ENCODE data around the gene SNRNP70.

The SNRNP70 gene

GRCh38 chr19:49125025-49125731 is 39.9 kb downstream of the SNRNP70 start:
- TF ChIP-seq USF1 (IDR thresholded peaks at IDR 0.05) (no peak), ZBTB7A (IDR thresholded peaks at IDR 0.05; ENCODE audit: low read depth) (0 out of 2 replicates have a peak, but pooled peaks have one; percentile 53), REST (IDR thresholded peaks at IDR 0.05; ENCODE audit: low read depth) (no peak), RAD21 (IDR thresholded peaks at IDR 0.05; ENCODE audit: low read depth) (0 out of 2 replicates have a peak, but pooled peaks have one; percentile 6), YY1 (IDR thresholded peaks at IDR 0.05; ENCODE audit: low read depth) (no peak), MAX (IDR thresholded peaks at IDR 0.05) (no peak), FOXM1 (IDR thresholded peaks at IDR 0.05; ENCODE audit: borderline replicate concordance, low read depth) (no peak)

GRCh38 chr19:49126575-49126974 is 41.3 kb downstream of the SNRNP70 start:
- TF ChIP-seq NFIC (IDR thresholded peaks at IDR 0.05) (no peak), ZBTB7A (IDR thresholded peaks at IDR 0.05; ENCODE audit: low read depth) (no peak), TAF1 (IDR thresholded peaks at IDR 0.05; ENCODE audit: low read depth) (no peak), TCF12 (IDR thresholded peaks at IDR 0.05; ENCODE audit: low read depth) (no peak), RAD21 (IDR thresholded peaks at IDR 0.05; ENCODE audit: low read depth) (no peak), TEAD4 (IDR thresholded peaks at IDR 0.05) (no peak), EP300 (IDR thresholded peaks at IDR 0.05; ENCODE audit: borderline replicate concordance) (no peak), FOXM1 (IDR thresholded peaks at IDR 0.05; ENCODE audit: borderline replicate concordance, low read depth) (no peak), CREB1 (IDR thresholded peaks at IDR 0.05; ENCODE audit: low read depth) (no peak), EGR1 (IDR thresholded peaks at IDR 0.05) (no peak), REST (IDR thresholded peaks at IDR 0.05; ENCODE audit: low read depth) (no peak), MAX (IDR thresholded peaks at IDR 0.05) (no peak), CEBPB (IDR thresholded peaks at IDR 0.05) (no peak), YY1 (IDR thresholded peaks at IDR 0.05; ENCODE audit: low read depth) (no peak), USF1 (IDR thresholded peaks at IDR 0.05) (no peak)

- TF ChIP-seq NFIC (IDR thresholded peaks at IDR 0.05) (no peak), FOXM1 (IDR thresholded peaks at IDR 0.05; ENCODE audit: borderline replicate concordance, low read depth) (no peak), USF1 (IDR thresholded peaks at IDR 0.05) (peak; percentile 42), TEAD4 (IDR thresholded peaks at IDR 0.05) (peak; percentile 33; the same call in 1 of the 2 replicates), YY1 (IDR thresholded peaks at IDR 0.05; ENCODE audit: low read depth) (peak; percentile 68; the same call in 1 of the 2 replicates), RAD21 (IDR thresholded peaks at IDR 0.05; ENCODE audit: low read depth) (no peak; the same call in 1 of the 2 replicates), MAX (IDR thresholded peaks at IDR 0.05) (peak; percentile 100), TCF12 (IDR thresholded peaks at IDR 0.05; ENCODE audit: low read depth) (peak; percentile 75), CREB1 (IDR thresholded peaks at IDR 0.05; ENCODE audit: low read depth) (no peak)
Measured at GRCh38 chr19:49127674-49128544, 42.7 kb downstream of the SNRNP70 start.

- TF ChIP-seq USF1 (IDR thresholded peaks at IDR 0.05) (no peak), EGR1 (IDR thresholded peaks at IDR 0.05) (no peak), CREB1 (IDR thresholded peaks at IDR 0.05; ENCODE audit: low read depth) (no peak), TCF12 (IDR thresholded peaks at IDR 0.05; ENCODE audit: low read depth) (0 out of 2 replicates have a peak, but pooled peaks have one; percentile 12)
Measured at GRCh38 chr19:49128545-49129237, 43.4 kb downstream of the SNRNP70 start.

Data from Ishikawa (cell line).